NT2/D1 (cell line): ENCODE measurements around the gene PRKX.

Experiments used
- SUZ12 ChIP-seq: IDR thresholded peaks from 2 replicates; pipeline ENCODE4 v1.6.1; 2011; ENCODE audit not compliant: insufficient read length, insufficient read depth; ENCODE audit errors: extremely low read depth
- YY1 ChIP-seq: IDR thresholded peaks from 2 replicates; pipeline ENCODE4 v1.6.1; 2011; ENCODE audit not compliant: insufficient read length, insufficient read depth
- ZNF274 ChIP-seq: IDR thresholded peaks from 2 replicates; pipeline ENCODE4 v1.6.1; 2011; ENCODE audit warnings: mild to moderate bottlenecking, low read depth, low read length

GRCh38 chrX:3733043-3733430, 19.6 kb upstream of the PRKX start:
- TF ChIP-seq YY1 (no peak), SUZ12 (no peak), ZNF274 (no peak)
